Brain pericyte (primary cell): ENCODE data around the gene IQSEC1.

Experiments
- DNase-seq: peaks from one replicate; pipeline ENCODE4 v3.0.0-alpha.2; 2012; ENCODE audit warnings: low read depth, low spot score

The IQSEC1 gene

GRCh38 chr3:12955651-12956315 is 117.4 kb downstream of the IQSEC1 start:
- no peak for DNase-seq

DNA sequence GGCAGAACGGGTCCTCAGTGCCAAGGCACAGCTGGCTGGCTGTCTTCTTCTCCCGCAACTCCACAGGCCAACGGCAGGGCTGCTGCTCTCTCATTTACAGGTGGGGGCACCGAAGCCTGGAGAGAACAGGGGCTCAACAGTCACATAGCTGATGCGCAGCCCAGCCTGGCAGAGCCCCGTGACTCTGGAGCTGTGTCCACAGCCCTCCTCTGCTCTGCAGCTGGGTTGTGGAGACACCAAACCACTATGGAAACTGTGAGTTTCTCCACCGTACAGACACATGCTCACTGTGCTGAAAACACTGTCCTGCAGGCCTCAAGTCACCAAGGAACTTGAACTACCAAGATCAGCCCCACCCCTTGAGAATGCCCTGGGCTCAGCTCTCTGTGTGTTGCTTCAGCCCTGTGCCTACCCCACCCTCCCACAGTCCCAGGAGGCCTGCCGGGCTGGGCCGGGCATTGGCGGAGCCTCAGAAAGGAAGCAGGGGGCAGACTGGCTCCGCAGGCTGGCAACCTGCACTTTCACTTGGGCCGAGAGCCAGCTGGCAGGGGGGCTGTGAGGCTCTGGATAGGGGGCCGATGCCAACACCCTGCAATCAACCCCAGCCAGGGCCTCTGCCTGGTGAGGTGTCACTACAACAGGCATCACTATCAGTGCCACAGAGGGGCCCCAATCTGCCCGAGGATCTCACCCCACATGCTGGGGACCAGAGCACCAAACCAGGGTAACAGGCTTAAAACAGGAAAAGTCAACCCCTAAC is 118.2 kb downstream of the IQSEC1 start:
- DNase-seq = no peak

DNA sequence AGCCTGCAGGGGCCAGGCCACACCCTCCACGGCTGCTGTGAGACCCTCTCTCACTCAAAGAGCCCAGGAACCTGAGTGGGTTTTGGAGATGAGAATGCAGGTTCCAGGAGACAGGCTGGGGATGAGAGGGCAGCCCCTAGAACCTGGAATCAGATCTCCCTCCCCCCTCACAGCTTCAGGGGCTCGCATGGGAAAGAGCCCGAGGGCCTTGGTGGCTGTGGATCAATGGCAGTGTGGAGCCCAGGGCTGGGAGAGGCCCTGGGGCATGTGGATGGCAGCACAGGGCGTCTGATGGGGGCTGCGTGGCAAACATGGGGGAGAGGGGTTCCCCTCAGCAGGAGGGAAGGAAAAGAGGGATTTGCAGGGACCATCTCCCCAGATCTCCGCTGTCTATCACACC is 119.0 kb downstream of the IQSEC1 start:
- no peak for DNase-seq

- no peak for DNase-seq
Observed at GRCh38 chr3:12953201-12953995, 119.8 kb downstream of the IQSEC1 start.

- no peak for DNase-seq
Observed at GRCh38 chr3:12952343-12953200, 120.7 kb downstream of the IQSEC1 start.

- DNase-seq = no peak
Observed at GRCh38 chr3:12948891-12949711, 124.1 kb downstream of the IQSEC1 start.

- no peak for DNase-seq
Observed at GRCh38 chr3:12948371-12948770, 124.9 kb downstream of the IQSEC1 start.

DNA sequence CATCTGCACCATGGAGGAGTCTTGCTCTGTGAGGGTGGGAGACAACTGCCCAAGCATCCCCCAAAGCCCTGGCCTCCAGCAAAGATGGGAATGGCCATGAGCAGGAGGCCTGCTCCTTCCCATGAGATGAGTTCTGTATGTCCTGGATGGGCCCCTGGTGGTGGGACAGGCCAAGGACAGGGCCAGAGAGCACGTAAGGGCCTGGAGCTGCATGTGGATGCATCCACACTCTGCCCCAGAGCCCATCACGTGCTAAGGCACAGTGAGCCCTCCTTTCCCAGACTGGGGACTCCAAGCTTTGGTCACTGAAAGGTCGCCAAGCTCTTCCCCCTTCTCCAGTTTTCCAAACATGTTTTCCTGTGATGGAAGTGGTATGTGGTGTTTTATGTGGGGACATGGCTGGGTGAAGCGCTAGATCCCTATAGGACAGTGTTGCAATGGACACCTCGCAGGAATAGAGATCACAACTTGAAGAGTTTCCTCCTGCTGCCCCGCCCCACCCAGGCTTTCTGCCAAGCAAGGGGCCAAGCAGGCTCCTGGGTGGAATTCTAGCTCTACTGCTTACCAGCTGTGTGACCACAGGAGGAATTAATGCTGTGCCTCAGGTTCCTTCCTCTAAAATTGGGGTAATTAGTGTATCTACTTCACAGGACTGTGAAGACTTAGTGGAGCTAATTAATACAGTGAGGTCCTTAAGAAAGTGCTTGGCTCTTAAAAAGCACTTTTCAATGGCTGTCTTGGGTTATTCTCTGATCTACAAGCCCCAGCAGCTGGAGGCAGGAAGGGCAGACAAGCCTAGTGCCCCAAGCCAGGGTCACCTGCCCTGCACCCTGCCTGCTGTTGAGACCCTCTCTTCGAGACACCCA is 125.5 kb downstream of the IQSEC1 start:
- no peak for DNase-seq

- no peak for DNase-seq
Observed at GRCh38 chr3:12946649-12947316, 126.4 kb downstream of the IQSEC1 start.

DNA sequence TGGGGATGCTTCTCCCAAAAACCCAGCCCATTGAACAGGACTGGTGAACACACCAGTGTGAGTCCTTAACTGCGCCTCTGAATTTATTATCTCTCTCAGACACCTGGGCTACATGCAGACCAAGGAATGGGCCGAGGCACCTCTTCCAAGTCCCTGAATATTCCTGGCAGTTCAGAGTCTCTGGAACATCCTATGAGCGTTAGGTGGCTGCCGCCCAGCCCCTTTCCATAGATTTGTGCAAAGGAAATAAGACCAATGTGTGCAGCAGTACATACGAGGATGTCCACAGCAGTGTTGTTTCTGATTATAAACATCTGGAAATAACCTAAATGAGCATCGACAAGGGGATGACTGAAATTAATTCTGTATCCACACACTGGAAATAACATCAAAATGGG is 127.0 kb downstream of the IQSEC1 start:
- no peak for DNase-seq

DNA sequence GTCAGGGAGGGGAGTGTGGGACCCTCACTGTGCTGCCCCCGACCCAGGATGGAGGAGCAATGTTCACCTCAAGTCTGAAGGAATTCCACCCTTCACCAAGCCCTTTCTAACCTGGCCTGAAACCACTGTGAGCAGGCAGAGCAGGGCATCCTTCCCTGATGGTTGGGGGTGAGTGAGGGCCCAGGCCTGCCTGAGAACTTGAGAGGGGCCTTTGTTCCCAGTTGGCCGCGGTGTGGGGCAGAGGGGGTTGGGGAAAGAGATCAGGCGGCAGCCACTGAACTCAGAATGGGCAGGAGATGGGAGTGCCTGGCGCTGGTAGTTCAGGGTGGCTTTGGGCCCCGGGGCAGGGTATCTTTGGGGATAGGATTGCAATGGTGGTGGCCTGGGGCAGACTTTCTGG is 128.4 kb downstream of the IQSEC1 start:
- DNase-seq = no peak

- DNase-seq = no peak
Observed at GRCh38 chr3:12944413-12944812, 128.8 kb downstream of the IQSEC1 start.

DNA sequence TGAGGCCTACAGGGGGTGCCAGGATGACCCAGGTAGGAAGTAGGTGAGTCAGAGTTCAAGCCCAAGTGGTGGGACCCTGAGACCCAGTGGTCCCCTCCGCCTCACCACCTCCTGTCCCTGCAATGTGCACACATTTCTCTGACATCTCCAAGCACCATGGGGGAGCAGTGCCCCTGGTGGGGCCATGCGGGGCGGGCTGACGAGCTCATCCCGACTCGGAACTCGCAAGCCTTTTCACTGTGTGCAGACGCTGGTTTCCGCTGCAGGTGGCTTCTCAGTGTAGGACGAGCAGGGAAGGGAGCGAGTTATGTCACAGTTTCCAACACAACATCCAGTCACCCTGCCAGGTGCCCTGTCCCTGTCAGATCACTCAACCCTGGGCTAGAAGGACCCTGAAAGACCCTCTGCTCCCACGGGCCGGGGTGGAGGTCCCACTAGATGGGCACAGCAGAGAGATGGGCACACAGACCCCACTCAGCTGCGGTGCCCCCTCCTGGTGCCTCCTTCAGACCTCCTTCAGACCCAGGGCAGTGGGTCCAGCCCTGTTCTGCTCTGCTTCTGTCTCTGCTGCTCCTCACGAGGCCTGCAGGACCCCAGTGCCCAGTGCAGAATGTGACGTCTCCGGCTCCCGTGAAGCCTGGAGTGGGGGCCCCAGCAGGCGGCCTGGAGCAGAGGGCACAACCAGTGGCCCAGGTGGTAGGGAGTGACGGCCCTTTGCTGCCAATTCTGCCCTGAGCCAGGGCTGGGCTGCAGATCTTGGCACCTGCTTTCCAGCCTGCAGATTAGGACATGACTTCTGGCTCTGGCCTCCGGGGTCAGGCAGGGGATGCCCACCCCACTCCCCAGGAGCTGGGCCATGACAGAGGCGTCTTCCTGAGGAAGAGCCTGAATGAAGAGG is 129.9 kb downstream of the IQSEC1 start:
- no peak for DNase-seq

GRCh38 chr3:12941495-12942023 is 131.7 kb downstream of the IQSEC1 start:
- no peak for DNase-seq

DNA sequence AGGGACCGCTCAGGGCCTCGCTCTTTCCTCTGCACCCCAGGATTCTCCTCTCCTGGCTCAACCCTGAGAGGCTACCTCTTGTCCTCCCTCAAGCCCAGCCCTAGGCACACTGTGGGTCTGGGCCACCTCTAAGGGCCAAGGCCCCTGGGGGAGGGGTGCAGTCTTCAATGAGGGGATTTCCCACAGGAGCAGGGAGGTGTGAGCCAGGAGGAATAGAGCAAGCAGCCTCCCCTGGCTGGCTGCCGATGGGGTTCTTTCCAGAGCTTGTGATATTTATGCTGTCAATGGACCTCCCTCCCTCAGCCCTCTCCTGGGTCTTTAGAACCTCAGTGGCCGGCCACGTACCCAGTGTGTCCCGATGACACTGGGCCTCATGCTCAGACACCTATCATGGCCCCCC is 132.4 kb downstream of the IQSEC1 start:
- no peak for DNase-seq

DNA sequence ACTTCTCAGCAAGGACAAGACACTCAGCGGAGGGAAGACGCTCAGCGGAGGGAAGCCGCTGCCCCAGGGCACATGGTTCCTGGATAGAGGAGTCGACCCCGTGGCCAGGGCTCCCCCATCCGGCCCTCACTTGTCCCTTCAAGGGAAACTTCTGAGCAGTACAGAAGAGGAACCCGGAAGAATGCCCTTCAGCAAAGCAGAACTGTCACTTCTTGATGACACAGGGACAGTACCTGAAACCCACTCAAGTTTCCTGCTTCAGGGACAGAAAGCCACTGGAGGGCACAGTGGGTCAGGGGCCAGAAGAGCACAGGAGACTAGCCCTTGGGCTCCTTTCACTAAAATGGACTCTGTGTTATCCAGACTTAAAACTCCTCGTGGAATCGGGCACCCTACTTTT is 134.1 kb downstream of the IQSEC1 start:
- no peak for DNase-seq

DNA sequence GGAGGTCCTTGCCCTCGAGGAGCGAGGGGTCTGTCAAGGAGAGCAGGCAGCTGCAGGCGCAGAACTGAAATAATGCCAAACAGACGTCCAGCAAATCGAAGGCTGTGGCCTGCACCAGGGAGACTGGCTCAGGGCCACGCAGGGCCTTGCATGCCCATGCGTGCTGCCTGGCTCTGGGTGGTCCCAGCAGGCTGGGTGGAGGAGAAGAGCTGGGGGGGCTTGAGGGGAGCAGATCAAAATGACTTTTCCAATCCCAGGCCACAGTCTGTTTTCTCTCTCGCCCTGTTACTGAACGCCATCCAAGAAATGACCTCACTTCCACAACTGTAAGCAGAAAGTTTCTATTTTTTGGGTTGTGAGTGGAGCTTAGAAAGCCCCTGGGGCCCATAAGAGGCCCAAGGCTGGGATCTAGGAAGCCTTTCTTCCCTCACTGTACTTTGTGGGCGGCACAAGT is 134.9 kb downstream of the IQSEC1 start:
- DNase-seq = no peak
